GM11168 (cell line): ENCODE results near the gene TOGARAM2.

Experiments
- in situ Hi-C: fragments of 300-500 bp; cut with MboI; formaldehyde crosslinking; loops from one replicate; pipeline ENCODE4 v1.12.0; 2022; ENCODE audit warnings: low sequenced_read_pairs; ENCODE audit not compliant: unreplicated experiment

TOGARAM2 gene

DNA sequence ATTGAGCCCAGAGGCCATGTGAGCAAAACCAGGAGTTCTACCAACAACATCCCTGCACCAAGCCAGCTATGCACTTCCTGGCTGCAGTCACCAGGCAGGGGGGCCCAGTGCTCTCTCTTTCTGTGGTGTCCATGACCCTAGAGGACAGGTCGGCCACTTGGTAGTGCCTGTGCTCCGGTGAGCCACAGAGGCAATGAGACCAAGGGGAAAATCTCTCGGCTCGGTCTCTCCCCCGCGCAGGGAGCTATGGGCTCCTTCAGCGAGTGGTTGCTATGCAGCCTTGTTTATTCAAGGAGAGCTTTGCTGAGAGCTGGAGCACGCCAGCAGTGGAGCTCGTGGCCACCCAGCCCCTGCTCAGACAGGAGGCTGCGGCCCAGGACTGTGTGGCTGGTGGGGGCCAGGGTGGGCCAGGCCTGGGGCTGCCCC lies at the start of gene TOGARAM2:
TSS of gene TOGARAM2 (plus strand) at position 283 of the 426 bp plus-strand sequence. CDS start 13,537 bp downstream, outside the sequence.
- in situ Hi-C loops: no loop called here

DNA sequence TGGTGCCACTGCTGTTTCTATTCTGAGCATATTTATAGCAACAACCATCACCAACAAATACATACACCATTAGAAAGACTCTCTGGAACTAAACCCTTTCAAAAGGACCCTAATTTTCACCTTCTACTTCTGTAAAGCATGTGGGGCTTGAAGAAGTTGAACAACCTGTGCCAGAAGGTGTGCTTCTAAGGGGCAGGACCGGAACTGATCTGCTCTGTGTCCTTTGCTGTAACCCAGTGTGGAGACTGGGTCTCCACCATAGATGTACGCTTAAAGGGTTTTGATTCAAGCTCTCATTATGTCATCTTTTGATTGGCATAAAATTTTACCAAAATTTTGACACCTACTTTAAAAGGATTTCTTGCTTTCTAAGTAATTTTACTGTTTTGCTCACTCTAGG lies 46.3 kb upstream of the TOGARAM2 start:
- in situ Hi-C loops: no loop called here

DNA sequence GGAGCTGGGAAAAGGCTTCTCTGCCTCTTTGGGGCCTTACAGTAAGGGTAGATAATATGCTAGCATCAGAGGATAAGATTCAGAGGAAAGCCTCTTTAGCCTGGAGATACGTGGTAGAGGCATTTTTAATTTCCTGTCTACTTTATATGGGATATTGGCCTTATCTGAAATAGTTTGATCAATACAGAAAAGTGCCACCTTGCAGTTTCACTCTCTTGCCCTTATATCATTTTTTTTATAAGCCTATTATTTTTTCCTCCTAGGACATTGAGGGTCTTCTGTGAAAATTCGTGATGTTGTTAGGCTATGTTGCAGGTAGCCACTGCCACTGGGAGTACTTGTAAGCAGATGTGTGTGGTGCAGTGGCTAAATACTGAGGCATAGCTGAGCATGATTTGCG lies 40.1 kb upstream of the TOGARAM2 start:
- in situ Hi-C loops: no loop called here

DNA sequence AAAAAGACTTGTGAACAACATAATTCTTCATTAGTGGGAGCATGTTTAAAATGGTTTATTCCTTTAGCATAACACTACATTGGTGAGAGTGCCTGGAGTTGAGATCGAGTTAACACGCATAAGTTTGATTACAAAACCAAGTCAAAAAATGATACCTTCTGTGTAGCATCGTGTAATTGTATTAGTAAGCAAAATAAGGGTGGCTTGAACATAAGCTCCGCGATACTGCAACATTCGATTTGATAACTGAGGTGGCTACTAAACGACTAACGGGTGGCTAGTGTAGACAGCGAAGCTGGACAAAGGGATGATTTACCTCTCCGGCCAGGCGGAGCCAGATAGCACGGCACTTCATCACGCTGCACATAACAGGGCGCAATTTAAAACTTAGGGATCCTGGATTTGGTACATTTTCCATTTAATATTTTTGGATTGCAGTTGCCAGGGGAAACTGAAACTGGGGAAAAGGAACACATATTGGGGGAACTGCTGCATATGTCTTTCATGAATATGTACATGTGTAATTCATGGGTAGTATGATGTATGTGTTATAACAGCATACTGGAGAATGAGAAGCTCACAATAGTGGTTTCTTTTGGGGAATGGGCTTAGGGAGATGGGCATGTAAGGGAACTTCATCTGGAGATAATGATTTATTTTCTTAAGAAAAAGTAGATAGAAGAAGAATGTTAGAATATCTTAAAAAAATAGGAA lies 36.4 kb upstream of the TOGARAM2 start:
- in situ Hi-C loops: no loop called here

DNA sequence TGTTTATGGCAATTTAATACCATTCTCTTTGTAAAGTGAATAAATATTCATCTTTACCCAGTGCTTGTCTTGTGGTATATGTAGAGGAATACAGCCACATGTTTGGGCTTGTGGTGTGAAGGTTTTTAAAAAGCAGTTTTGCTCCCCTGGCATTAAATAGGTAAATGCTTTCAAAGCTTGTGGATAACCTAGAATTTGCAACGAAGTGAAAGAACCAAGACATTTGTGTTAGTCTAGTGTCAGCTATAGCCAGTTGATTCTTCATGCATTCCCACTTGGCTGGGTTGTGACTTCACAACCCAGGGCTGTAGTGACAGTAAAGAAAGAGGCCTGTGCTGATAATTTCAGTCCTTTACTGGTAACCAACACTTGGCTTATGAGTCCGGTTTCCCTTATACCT lies 32.9 kb upstream of the TOGARAM2 start:
- in situ Hi-C loops: no loop called here

DNA sequence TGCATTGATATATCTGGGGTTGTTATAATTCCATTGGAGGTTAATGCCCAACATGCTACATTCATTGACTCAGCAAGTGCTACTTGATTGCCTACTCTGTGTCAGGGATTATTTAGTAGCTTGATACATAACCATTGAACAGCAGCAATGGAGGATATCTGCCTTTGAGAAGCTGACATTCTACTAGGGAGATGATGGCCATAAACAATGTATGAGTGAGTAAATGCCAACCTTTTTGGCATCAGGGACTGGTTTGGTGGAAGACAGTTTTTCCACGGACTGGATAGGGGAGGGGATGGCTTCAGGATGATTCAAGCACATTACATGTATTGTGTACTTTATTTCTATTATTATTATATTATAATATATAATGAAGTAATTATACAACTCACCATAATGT lies 31.9 kb upstream of the TOGARAM2 start:
- in situ Hi-C loops: no loop called here

DNA sequence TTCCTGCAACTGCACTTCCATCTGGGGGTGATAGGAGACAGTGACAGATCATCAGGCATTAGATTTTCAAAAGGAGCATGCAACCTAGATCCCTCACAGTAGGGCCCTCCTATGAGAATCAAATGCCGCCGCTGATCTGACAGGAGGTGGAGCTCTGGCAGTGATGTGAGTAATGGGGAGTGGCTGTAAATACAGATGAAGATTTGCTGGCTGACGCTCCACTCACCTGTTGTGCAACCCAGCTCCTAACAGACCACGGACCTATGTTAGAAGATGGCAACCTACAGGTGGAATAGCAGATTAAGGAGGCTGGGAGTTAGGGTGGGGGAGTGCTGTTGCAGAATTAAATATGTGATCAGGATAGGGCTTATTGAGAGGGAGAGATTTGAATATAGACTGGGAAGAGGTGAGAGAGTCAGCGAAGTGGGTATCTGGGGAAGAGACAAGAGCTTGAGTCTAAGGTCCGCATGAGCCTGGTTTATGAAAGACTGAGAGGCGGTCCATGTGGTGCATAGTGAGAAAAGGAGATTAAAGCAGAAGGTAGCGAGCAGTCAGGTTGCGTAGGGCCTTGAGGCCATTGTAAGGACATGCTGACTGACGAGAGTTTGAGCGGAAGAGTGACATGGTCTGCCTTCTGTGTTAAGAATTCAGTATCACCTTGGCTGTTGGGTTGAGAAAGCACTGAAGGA lies 31.3 kb upstream of the TOGARAM2 start:
- in situ Hi-C loops: no loop called here

DNA sequence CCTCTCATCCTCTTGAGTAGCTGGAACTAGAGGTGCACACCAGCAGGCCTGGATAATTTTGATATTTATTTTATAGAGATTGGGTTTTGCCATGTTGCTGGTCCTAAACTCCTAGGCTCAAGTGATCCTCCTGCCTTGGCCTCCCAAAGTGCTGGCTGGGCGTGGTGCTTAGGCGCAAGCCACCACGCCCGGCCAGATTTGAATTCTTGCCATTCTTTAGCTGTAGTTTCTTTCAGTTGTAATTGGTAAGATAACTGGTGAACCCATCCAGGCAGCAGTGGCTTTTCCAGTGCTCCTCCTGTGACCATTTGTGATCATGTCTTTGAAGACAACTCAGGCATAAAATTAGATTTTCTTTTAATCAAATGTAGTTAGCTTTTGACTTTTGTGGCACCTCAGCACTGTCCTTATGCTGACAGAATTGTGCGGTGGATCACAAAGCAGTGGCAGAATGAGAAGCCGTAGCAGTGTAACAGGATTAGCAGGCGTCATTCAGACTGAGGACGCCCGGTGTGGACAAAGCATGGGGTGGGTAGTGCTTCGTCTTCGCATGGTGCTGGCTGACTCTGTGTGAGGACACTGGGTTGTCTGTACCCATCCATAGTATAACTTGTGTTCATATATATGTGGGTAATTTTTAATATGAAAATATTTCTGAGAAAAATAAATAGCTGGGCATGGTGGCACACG lies 30.0 kb upstream of the TOGARAM2 start:
- in situ Hi-C loops: no loop called here

DNA sequence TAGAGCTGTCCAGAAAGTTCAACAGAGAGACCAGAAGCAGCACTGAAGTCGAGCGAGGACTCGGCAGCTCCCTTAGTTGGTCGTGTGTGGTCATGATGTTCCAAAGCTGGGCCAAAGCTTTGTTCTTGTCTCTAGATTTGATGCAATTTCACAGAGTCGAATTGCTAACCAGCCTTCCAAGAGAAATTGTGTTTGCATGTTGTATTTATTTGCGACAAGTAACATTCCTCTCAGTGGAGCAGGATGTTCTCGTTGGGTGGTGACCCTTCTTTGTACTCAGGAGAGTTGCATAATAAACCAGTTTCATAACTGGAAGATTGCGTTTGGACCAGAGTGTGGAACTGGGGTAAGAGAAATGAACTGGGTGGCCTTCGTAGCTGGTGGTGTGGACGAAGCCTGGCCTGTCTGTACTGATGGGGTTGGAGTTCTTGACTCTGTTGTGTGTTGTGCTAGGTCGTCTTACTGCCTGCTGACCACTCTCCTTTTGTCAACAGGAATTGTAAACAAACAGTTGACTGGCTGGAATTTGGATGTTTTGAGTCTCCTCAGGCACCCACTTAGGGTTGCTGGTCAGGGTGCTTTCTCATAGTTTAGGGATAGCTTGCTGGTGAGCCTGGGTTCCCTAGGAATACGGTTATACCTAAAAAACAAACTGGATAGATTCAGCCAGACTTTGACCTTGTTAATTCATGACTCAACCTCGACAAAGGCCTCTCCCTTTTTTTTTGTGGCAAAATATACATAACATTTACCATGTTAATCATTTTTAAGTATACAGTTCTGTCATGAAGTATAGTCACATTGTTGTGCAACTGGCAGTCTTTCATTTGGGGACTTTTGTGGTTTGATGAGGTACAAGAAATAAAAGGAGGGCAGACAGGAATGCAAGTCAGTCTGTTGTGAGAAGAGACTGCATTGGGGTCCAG lies 28.9 kb upstream of the TOGARAM2 start:
- in situ Hi-C loops: no loop called here

DNA sequence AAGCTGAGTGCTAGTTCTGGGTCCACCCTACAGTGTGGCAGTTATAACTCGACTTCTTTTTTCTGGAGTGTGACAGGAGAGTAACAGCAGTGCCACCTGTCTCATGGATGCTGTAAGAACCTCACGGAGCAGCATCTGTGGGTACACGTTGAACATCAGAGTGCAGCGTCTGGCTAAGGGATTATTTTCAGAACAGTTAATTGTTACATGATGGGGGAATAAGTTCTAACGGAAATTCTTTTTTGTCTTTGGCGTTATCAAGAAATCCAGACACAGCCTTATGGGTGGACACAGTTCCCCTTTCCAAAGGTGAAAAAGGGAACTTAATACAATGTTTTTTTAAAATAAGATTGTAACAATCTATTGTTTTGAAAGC lies 28.3 kb upstream of the TOGARAM2 start:
- in situ Hi-C loops: no loop called here

DNA sequence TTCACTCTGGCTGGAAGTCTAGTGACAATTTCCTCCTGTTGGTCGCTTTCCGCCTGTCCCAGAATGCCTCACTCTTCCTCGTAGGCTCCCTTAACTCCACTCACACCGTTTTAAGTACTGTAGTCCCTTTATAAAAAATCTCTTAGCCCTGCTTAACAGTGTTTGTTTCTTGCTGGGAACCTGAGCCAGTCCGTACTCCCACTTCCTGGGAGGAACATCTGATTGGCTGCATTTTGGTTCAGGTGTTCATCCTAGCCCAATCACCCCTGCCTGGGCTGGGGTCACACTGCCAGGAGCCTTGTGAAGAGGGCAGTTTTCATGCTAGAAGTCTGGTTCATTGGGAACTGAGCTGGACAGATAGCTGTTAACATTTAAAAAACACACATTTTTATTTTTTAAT lies 25.6 kb upstream of the TOGARAM2 start:
- in situ Hi-C loops: no loop called here

DNA sequence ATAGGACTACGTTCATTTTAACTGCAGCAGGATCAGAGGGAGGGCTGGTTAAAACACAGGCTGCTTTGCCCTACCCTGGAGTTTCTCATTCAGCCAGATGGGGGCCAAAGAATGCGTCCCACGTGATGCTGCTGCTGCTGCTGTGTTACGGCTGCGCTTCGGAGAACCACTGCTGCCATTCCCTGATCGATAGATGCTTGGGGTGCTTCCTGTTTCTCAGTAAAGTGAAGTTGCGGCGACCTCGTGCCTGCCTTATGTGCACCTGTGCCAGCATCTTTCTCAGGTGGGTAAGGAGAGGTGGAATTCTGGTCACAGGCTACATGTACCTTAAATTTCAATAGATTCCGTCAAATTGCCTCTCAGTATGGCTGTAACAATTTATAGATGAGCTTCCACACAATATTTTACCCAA lies 24.7 kb upstream of the TOGARAM2 start:
- in situ Hi-C loops: no loop called here

DNA sequence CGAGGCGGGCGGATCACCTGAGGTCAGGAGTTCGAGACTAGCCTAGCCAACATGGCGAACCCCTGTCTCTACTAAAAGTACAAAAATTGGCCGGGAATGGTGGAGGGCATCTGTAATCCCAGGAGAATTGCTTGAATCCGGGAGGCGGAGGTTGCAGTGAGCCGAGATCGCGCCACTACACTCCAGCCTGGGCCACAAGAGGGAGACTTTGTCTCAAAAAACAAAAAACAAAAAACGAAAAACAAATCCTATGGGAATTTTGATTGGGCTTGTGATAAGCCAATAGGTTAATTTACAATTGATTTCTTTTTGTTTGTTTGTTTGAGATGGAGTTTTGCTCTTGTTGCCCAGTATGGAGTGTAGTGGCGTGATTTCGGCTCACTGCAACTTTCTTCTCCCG lies 24.2 kb upstream of the TOGARAM2 start:
- in situ Hi-C loops: no loop called here

DNA sequence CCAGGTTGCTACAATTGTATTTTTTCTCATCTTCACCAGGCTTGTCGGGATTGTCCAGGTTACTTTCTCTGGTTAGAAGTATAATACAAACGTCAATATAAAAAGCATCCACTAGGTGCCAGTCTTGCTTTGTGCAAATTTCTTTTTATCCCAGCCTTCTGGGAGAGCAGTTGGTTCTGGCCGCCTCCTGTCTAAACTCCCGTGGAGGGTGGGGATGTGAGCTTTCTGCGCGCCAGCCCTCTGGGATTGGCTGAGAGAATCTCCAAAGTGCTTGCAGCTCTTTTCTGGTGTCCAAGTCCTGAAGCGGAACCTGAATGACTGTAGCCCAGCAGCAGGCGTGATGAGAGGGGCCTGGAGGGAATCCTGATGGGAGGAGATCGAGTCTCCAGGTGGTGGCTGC lies 22.4 kb upstream of the TOGARAM2 start:
- in situ Hi-C loops: no loop called here

DNA sequence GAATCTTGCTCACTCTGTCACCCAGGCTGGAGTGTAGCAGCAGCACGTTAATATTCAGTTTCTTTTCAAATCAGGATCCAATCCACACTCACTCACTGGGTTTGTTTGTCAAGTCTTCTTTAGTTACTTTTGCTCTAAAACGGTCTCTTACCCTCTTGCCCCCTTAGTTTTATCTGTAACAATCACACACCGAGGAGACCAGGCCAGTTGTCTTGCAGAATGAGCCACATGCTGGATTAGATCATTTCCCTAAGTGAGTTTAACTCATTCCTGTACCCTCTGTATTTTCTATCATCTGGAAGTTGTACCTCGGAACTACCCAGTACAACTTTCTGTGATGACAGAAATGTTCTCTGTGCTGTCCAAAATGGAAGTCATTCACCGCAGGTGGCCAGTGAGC lies 20.7 kb upstream of the TOGARAM2 start:
- in situ Hi-C loops: no loop called here

DNA sequence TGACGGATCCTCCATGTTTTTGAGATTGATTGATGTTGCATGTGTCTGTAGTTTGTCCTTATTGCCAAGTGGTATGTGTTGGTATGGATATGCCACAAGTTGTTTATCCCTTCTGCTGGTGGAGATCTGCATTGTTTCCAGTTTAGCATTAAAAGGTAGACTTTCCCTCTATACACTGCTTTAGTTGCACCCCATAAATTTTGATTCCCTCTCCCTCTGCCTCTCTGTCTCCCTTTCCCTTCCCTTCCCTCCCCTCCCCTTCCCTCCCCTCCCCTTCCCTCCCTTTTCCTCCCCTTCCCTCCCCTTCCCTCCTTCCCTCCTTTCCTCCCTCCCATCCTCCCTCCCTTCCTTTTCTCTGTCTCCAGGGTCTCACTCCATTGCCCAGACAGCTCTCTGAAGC lies 18.6 kb upstream of the TOGARAM2 start:
- in situ Hi-C loops: no loop called here

DNA sequence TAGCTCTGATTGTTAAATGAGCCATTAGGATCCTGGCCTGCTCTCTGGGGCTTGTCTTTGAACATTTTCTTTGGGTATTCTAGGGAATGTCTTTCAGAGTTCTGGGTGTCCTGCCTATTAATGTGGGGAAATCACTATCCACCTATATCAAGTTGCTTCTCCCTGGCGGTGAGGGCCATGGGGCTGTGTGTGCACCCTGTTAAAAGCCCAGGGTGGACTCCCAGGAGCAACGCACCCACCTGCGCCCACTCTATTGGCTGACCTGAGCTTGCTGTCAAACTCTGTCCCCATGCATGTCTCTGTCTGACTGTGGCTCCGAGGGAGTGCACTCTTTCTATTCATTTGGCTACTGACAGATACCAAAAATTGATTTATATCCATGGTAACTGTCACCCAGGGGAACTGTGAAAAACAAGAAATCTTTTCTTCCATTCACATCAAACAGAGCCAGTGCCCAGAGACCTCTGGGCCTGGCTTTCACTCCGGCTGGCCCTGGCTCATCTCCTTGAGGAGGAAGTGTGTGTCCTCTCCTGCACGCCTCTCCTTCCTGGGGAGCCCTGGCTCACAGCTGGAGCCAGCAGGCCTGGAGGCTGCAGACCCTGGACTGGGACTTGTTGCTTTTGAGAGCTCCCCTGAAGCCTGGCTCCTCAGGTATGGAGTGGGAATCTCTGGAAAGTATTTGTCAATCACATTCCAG lies 10.5 kb upstream of the TOGARAM2 start:
- in situ Hi-C loops: no loop called here

DNA sequence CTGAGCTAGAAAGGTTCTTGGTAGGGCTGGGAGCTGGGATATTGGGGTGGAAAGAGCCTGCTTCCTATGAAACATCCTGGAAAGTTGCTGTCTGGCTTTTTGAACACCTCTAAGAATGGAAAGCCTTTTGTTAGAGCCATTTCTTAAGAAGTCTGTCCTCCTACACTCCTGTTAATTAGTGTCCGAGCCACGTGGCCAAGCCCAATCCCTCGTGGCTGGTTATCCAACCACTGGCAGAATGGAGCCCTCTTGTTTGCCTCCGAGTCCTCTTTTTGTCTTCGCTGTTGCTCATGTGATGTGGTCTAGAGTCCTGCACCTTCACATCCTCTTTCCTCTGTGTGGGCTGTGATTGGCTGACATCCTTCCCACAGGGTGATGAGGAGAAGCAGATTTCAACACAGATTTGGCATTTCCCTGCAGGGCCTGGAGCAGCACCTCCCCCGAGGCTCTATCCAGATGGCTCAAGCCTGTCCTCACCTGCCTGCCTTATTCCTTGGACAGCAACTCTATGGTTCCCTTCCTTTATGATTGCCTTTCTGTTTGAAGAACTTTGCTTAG lies 8.2 kb upstream of the TOGARAM2 start:
- in situ Hi-C loops: no loop called here

DNA sequence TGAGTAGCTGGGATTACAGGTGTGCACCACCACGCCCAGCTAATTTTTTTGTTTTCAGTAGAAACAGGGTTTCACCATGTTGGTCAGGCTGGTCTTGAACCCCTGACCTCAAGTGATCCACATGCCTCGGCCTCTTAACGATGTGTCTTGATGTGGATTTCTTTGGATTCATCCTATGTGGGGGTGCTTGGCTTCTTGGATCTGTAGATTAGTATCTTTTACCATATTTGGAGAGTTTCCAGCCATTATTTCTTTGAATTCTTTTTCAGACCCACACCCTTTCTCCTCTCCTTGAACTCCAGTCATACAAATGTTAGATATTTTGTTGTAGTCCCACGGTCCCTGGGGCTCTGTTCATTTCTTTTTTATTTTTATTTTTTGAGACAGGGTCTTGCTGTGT lies 6.8 kb upstream of the TOGARAM2 start:
- in situ Hi-C loops: no loop called here

DNA sequence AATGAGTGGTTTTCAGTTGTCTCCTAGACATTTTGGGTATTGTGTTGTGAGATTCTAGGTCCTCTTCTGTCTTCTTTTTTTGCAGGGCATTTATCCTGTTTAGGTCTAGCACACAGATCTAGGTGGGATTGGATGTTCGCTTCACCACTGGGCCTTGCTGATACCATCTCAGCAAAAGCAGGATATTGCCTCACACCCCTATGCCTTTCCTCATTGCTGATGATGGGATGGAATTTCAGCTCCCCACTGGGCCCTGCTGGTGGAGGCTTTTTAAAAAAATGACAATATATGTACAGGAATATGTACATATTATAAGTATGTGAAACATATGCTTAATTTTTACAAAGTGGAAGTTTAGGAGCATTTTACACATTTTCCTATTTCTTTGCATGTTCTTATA lies 5.4 kb upstream of the TOGARAM2 start:
- in situ Hi-C loops: no loop called here
